Measurements from ENCODE around the gene DUSP28. TPM values are rescaled to one million over a fixed set of nuclear protein-coding genes. Genes with fewer than 3 reads are reported as not detected.
A peak's percentile ranks its signal among the peaks of the same experiment; 100 is the strongest.

The DUSP28 gene
- total and polyA plus RNA-seq, 2 experiments from 2014 or later, result 2.7 to 4.3 TPM

GRCh38 chr2:240557808-240558207 lies 2.3 kb upstream of the DUSP28 start, which contains the start of gene ANKMY1:
Gene ANKMY1, minus strand, starts transcription at chr2:240557988. Its CDS starts 653 bp downstream, at chr2:240557335.
- peaks cover 2% of the 10 kb centered on the region for H3K9me2 ChIP-seq (ENCODE audit: insufficient read depth)
- no peak within 1 kb of the TSS for H3K27ac Mint-ChIP-seq
- H3K4me3 ChIP-seq, result peak within 1 kb of the TSS; percentile 56
- H3K4me2 ChIP-seq, result peak within 1 kb of the TSS; percentile 78
- no peaks in the 10 kb centered on the region for H4K20me1 ChIP-seq (replicated peaks; ENCODE audit: insufficient read depth)
- no peaks in the 10 kb centered on the region; the same call in 2 of the 3 replicates for H3K9me3 Mint-ChIP-seq
- peak within 1 kb of the TSS; percentile 59 for H3K4me3 Mint-ChIP-seq
- H2AFZ ChIP-seq, result peak within 1 kb of the TSS; percentile 56; the same call in 1 of the 2 replicates
- peaks cover 12% of the 10 kb centered on the region; the same call in 2 of the 3 replicates for H3K36me3 Mint-ChIP-seq (ENCODE audit: low read depth)
- peak; percentile 67 for ATAC-seq
- TF ChIP-seq POLR2AphosphoS5 (IDR thresholded peaks at IDR 0.05; ENCODE audit: low read depth) (peak; percentile 46; the same call in 1 of the 2 replicates), CTCF (conservative IDR thresholded peaks at IDR 0.05; ENCODE audit: low read depth in 2 of 2) (no peak), ZNF331 (CRISPR knock-in tag; IDR thresholded peaks at IDR 0.05; ENCODE audit: low read depth) (no peak), NANOG (IDR thresholded peaks at IDR 0.05; ENCODE audit: borderline replicate concordance) (no peak), REST (IDR thresholded peaks at IDR 0.05; ENCODE audit: unreplicated experiment) (no peak), STAT1 (IDR thresholded peaks at IDR 0.05; ENCODE audit: unreplicated experiment) (no peak), ZNF114 (CRISPR knock-in tag; IDR thresholded peaks at IDR 0.05) (no peak), ETS1 (IDR thresholded peaks at IDR 0.05) (no peak), EZH2 (IDR thresholded peaks at IDR 0.05; ENCODE audit: low read depth, unreplicated experiment) (no peak), JUNB (IDR thresholded peaks at IDR 0.05; ENCODE audit: unreplicated experiment) (no peak), CREB1 (CRISPR knock-in tag; IDR thresholded peaks at IDR 0.05; ENCODE audit: low read depth) (0 out of 2 replicates have a peak, but pooled peaks have one; percentile 31), ZNF462 (CRISPR knock-in tag; IDR thresholded peaks at IDR 0.05) (no peak), EZH2phosphoT487 (IDR thresholded peaks at IDR 0.05; ENCODE audit: unreplicated experiment) (no peak)
- H3K27me3 ChIP-seq (ENCODE audit: insufficient read depth), result peaks cover 24% of the 10 kb centered on the region
- H3K36me3 ChIP-seq (ENCODE audit: insufficient read depth), result no peaks in the 10 kb centered on the region
- peak; percentile 95 for DNase-seq (ENCODE audit: low spot score)
- peaks cover 9% of the 10 kb centered on the region; the same call in 1 of the 2 replicates for H3K79me2 ChIP-seq (replicated peaks; ENCODE audit: insufficient read depth)
- H3K27me3 Mint-ChIP-seq (ENCODE audit: insufficient read depth, low read depth, poor library complexity), result peaks cover 32% of the 10 kb centered on the region
- H3K27ac ChIP-seq (ENCODE audit: low read depth), result no peak within 1 kb of the TSS
- peaks cover 26% of the 10 kb centered on the region for H3K4me1 Mint-ChIP-seq
- 0 out of 2 replicates have a peak, but pooled peaks cover 5% of the 10 kb centered on the region for H3F3A ChIP-seq (replicated peaks; ENCODE audit: low read depth)
- peaks cover 15% of the 10 kb centered on the region for H3K4me1 ChIP-seq (ENCODE audit: insufficient read depth)

Measured in GM23338 (cell line).